GM13976 (cell line): ENCODE data around the gene ADAMTS6.

ENCODE experiments used
- DNase-seq: peaks from one replicate; pipeline ENCODE4 v3.0.0; 2012; ENCODE audit warnings: low spot score
- in situ Hi-C: fragments of 300-500 bp; cut with MboI; formaldehyde crosslinking; loops from one replicate; pipeline ENCODE4 v1.12.0; 2022; ENCODE audit warnings: low sequenced_read_pairs, mixed read lengths, inconsistent platforms; ENCODE audit not compliant: unreplicated experiment
- TF ChIP-seq, protein P1 (sequence below): IDR thresholded peaks from 2 replicates; pipeline ENCODE4 v1.5.1; 2012; ENCODE audit warnings: borderline replicate concordance, mild to moderate bottlenecking; ENCODE audit not compliant: insufficient read depth; ENCODE audit errors: extremely low read depth, missing control alignments, control extremely low read depth

The ADAMTS6 gene

GRCh38 chr5:65246741-65247140 lies 235.0 kb downstream of the ADAMTS6 start:
- in situ Hi-C loops = no loop called here
- DNase-seq = no peak
- TF ChIP-seq, protein P1, sequence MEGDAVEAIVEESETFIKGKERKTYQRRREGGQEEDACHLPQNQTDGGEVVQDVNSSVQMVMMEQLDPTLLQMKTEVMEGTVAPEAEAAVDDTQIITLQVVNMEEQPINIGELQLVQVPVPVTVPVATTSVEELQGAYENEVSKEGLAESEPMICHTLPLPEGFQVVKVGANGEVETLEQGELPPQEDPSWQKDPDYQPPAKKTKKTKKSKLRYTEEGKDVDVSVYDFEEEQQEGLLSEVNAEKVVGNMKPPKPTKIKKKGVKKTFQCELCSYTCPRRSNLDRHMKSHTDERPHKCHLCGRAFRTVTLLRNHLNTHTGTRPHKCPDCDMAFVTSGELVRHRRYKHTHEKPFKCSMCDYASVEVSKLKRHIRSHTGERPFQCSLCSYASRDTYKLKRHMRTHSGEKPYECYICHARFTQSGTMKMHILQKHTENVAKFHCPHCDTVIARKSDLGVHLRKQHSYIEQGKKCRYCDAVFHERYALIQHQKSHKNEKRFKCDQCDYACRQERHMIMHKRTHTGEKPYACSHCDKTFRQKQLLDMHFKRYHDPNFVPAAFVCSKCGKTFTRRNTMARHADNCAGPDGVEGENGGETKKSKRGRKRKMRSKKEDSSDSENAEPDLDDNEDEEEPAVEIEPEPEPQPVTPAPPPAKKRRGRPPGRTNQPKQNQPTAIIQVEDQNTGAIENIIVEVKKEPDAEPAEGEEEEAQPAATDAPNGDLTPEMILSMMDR = no peak

GRCh38 chr5:65244031-65244430 lies 237.7 kb downstream of the ADAMTS6 start:
- no peak for DNase-seq
- in situ Hi-C loops = no loop called here
- TF ChIP-seq, protein P1 = no peak

- DNase-seq = no peak
- in situ Hi-C loops = no loop called here
- TF ChIP-seq, protein P1 = no peak
Observed at GRCh38 chr5:65243161-65243560, 238.6 kb downstream of the ADAMTS6 start.

DNA sequence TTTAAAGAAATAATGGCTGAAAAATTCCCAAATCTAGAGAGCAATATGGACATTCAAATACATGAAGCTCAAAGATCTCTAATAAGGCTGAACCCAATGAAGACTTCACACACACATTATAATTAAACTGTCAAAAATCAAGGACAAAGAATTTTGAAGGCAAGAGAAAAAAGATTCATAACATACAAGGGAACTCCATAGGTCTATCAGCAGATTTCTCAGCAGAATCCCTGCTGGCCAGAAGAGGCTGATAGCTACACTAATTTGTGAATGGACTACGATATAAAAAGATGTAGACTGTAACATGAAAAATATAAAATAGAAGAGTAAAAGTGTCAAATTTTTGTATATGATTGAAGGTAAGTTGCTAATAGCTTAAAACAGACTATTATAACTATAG lies 251.9 kb downstream of the ADAMTS6 start:
- in situ Hi-C loops = no loop called here
- no peak for DNase-seq

DNA sequence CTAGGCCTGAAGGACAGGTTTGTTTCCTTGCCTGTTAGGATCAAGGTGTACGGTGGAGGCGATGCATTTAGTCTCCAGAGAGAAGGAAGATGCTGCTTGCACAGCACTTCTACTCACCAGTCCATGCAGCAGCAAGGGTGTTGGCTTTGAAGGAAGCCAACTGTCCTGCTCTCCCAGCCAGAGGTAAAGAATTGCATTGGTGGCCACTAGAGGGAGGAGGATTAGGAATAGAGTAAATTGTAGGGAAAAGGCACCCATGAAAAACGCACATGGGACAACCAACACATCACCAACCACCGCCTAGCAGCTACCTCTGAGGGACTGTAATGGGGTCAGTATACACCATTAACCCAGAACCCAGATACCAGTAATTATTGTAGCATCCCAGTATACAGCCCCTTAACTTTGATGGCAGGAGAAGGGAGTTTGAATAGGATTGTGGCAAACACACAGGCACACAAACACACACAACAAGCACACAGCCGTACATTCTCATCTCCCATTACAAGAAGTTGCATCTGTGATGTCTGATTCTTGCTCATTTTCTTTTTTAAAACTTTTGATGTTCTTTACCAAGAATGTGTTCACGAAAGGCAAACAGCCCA lies 267.7 kb downstream of the ADAMTS6 start:
- DNase-seq = no peak
- in situ Hi-C loops = no loop called here
- TF ChIP-seq, protein P1 = no peak

More for the DNA sequence above, 251.9 kb downstream of the ADAMTS6 start:
- TF ChIP-seq, protein P1 = no peak

DNA sequence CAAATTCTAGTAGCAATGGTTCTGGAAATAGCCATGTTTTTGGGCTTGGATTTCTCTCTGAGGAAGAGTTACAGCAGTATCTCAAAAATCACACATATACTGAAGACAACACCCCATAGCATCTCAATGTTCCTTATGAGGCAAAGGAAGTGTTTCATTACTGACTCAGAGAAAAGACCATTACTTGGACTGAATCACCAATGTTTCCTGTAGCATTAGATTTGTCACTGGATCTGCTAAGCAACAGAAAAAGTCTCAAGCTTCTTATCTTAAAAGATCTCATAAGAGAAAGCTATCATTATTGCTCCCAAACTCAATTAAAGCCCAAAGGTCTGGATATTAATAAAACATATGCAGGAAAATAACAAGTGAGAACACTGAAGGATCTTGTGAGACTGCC lies 272.4 kb downstream of the ADAMTS6 start:
- TF ChIP-seq, protein P1 = no peak
- DNase-seq = no peak
- in situ Hi-C loops = no loop called here
